HEK293 (cell line): Measurements from ENCODE around the gene UNCX.

Source experiments
- CTCF ChIA-PET: fragments of 350-600 bp; formaldehyde crosslinking; extraction: SDS; loops from one replicate; lab custom pipeline; 2021; ENCODE audit warnings: antibody characterized with exemption; lab: Yijun Ruan, JAX
- POLR2A ChIA-PET: fragments of 300-600 bp; formaldehyde crosslinking; extraction: SDS; loops from one replicate; lab custom pipeline; 2020; ENCODE audit warnings: antibody characterized with exemption, inconsistent platforms; lab: Yijun Ruan, JAX
- H3K27ac ChIP-seq: fragments of 200-500 bp; sonication (Bioruptor generic); 2 replicates; pipeline ENCODE4 v1.5.1; 2014; ENCODE audit warnings: low read depth, low read length, control low read depth, inconsistent platforms; ENCODE audit errors: extremely low read depth
- H3K36me3 ChIP-seq, 2 experiments: fragments of 200-500 bp in 1 of 2; sonication (Bioruptor generic) in 1 of 2; 1 replicate in 1 of 2; 2 replicates in 1 of 2; pipeline ENCODE4 v1.5.1; 2014 to 2017; ENCODE audit warnings: inconsistent platforms in 2 of 2, low read length in 2 of 2; ENCODE audit not compliant: control insufficient read depth in 2 of 2, insufficient read depth in 1 of 2
- H3K4me1 ChIP-seq: fragments of 200-500 bp; sonication (Bioruptor generic); 2 replicates; pipeline ENCODE4 v1.5.1; 2014; ENCODE audit warnings: mild to moderate bottlenecking, low read length, inconsistent platforms; ENCODE audit not compliant: control insufficient read depth, insufficient read depth
- H3K4me3 ChIP-seq: 2 replicates; pipeline ENCODE4 v1.5.1; 2011; ENCODE audit warnings: low read depth, mild to moderate bottlenecking, control low read depth, low read length, moderate library complexity
- H3K9me3 ChIP-seq: fragments of 200-500 bp; sonication (Bioruptor generic); 2 replicates; pipeline ENCODE4 v1.5.1; 2014; ENCODE audit warnings: low read depth, low read length, inconsistent platforms; ENCODE audit not compliant: control insufficient read depth, insufficient read depth
- BCL11A ChIP-seq: fragments of 450-650 bp; formaldehyde crosslinking; IDR thresholded peaks from 2 replicates; pipeline ENCODE4 v1.5.1; 2016; ENCODE audit warnings: low read depth, missing biosample characterization, missing genetic modification characterization
- MZF1 ChIP-seq: fragments of 450-650 bp; formaldehyde crosslinking; IDR thresholded peaks from 2 replicates; pipeline ENCODE4 v1.5.1; 2017; ENCODE audit warnings: missing biosample characterization, missing genetic modification characterization, borderline replicate concordance
- ZBTB10 ChIP-seq: fragments of 450-650 bp; formaldehyde crosslinking; IDR thresholded peaks from 2 replicates; pipeline ENCODE4 v1.5.1; 2016; ENCODE audit warnings: missing biosample characterization, missing genetic modification characterization
- ZBTB20 ChIP-seq: fragments of 450-650 bp; formaldehyde crosslinking; IDR thresholded peaks from 2 replicates; pipeline ENCODE4 v1.5.1; 2016; ENCODE audit warnings: missing biosample characterization, missing genetic modification characterization
- ZNF10 ChIP-seq: fragments of 450-650 bp; formaldehyde crosslinking; IDR thresholded peaks from 2 replicates; pipeline ENCODE4 v1.5.1; 2017; ENCODE audit warnings: missing biosample characterization, missing genetic modification characterization
- ZNF133 ChIP-seq: fragments of 450-650 bp; formaldehyde crosslinking; IDR thresholded peaks from 2 replicates; pipeline ENCODE4 v1.5.1; 2016; ENCODE audit warnings: missing biosample characterization, missing genetic modification characterization
- ZNF221 ChIP-seq: fragments of 450-650 bp; formaldehyde crosslinking; IDR thresholded peaks from 2 replicates; pipeline ENCODE4 v1.5.1; 2017; ENCODE audit warnings: missing biosample characterization, missing genetic modification characterization, borderline replicate concordance
- ZNF324 ChIP-seq: fragments of 450-650 bp; formaldehyde crosslinking; IDR thresholded peaks from 2 replicates; pipeline ENCODE4 v1.5.1; 2016; ENCODE audit warnings: missing biosample characterization, missing genetic modification characterization
- ZNF391 ChIP-seq: fragments of 450-650 bp; formaldehyde crosslinking; IDR thresholded peaks from 2 replicates; pipeline ENCODE4 v1.5.1; 2016; ENCODE audit warnings: low read depth, missing biosample characterization, missing genetic modification characterization, borderline replicate concordance
- ZNF394 ChIP-seq: fragments of 450-650 bp; formaldehyde crosslinking; IDR thresholded peaks from 2 replicates; pipeline ENCODE4 v1.5.1; 2016; ENCODE audit warnings: missing biosample characterization, missing genetic modification characterization, mild to moderate bottlenecking, moderate library complexity, borderline replicate concordance
- ZNF513 ChIP-seq: fragments of 450-650 bp; IDR thresholded peaks from 2 replicates; pipeline ENCODE4 v1.5.1; 2018; ENCODE audit warnings: missing biosample characterization, missing genetic modification characterization
- ZNF549 ChIP-seq: fragments of 450-650 bp; IDR thresholded peaks from 2 replicates; pipeline ENCODE4 v1.5.1; 2018; ENCODE audit warnings: missing biosample characterization, missing genetic modification characterization, mild to moderate bottlenecking, inconsistent platforms, moderate library complexity
- ZNF558 ChIP-seq: fragments of 450-650 bp; formaldehyde crosslinking; IDR thresholded peaks from 2 replicates; pipeline ENCODE4 v1.5.1; 2016; ENCODE audit warnings: missing biosample characterization, missing genetic modification characterization
- ZNF560 ChIP-seq: fragments of 450-650 bp; formaldehyde crosslinking; IDR thresholded peaks from 2 replicates; pipeline ENCODE4 v1.5.1; 2017; ENCODE audit warnings: missing biosample characterization, missing genetic modification characterization, borderline replicate concordance
- ZNF624 ChIP-seq: fragments of 450-650 bp; formaldehyde crosslinking; IDR thresholded peaks from 2 replicates; pipeline ENCODE4 v1.5.1; 2017; ENCODE audit warnings: missing biosample characterization, missing genetic modification characterization
- ZNF645 ChIP-seq: fragments of 450-650 bp; formaldehyde crosslinking; IDR thresholded peaks from 2 replicates; pipeline ENCODE4; 2016; ENCODE audit warnings: missing biosample characterization, missing genetic modification characterization
- ZNF843 ChIP-seq: fragments of 450-650 bp; formaldehyde crosslinking; IDR thresholded peaks from 2 replicates; pipeline ENCODE4 v1.5.1; 2016; ENCODE audit warnings: missing biosample characterization, missing genetic modification characterization

The UNCX gene

GRCh38 chr7:1245524-1246050 is 12.9 kb downstream of the UNCX start:
- POLR2A ChIA-PET: no interaction called here
- no peaks in the 10 kb centered on the region for H3K9me3 ChIP-seq
- TF ChIP-seq ZBTB20 (tag by site-specific recombination): no peak
- no peak for TF ChIP-seq ZNF513
- no peak for TF ChIP-seq ZNF391 (tag by site-specific recombination)
- no peak for TF ChIP-seq ZBTB10 (tag by site-specific recombination)
- no peak for TF ChIP-seq ZNF624
- TF ChIP-seq ZNF645 (tag by site-specific recombination): no peak
- no peak for TF ChIP-seq ZNF10 (tag by site-specific recombination)
- TF ChIP-seq ZNF843 (tag by site-specific recombination): no peak
- no peak for TF ChIP-seq ZNF394 (tag by site-specific recombination)
- TF ChIP-seq ZNF549 (tag by site-specific recombination): no peak
- no peak for TF ChIP-seq ZNF560 (tag by site-specific recombination)
- no peak for TF ChIP-seq ZNF558 (tag by site-specific recombination)
- H3K27ac ChIP-seq: no peak overlapping the region
- no peaks in the 10 kb centered on the region for H3K36me3 ChIP-seq
- CTCF ChIA-PET: no interaction called here
- H3K4me3 ChIP-seq: no peak overlapping the region
- peaks cover 5% of the 10 kb centered on the region; the same call in 1 of the 2 replicates for H3K4me1 ChIP-seq

GRCh38 chr7:1246160-1246870 is 13.6 kb downstream of the UNCX start:
- H3K4me3 ChIP-seq: no peak overlapping the region
- ChIA-PET CTCF (interaction anchor here (1.0 kb wide), 1 partner anchor 11 kb away, joined by 4 read pairs; no protein-coding TSS in a partner anchor), POLR2A (no interaction called here)
- no peaks in the 10 kb centered on the region for H3K9me3 ChIP-seq
- peaks cover 5% of the 10 kb centered on the region; the same call in 1 of the 2 replicates for H3K4me1 ChIP-seq
- H3K36me3 ChIP-seq: no peaks in the 10 kb centered on the region
- TF ChIP-seq ZNF221 (tag by site-specific recombination): no peak
- TF ChIP-seq BCL11A (tag by site-specific recombination): no peak
- no peak for TF ChIP-seq ZNF324 (tag by site-specific recombination)
- TF ChIP-seq ZNF133 (tag by site-specific recombination): no peak
- no peak for TF ChIP-seq MZF1 (tag by site-specific recombination)
- TF ChIP-seq ZNF560 (tag by site-specific recombination): no peak
- H3K27ac ChIP-seq: no peak overlapping the region
